Activated naive CD8-positive, alpha-beta T cell treated with anti-CD3 and anti-CD28 coated beads, Interleukin-2, amount 50 U/mL, for 16 hours (primary cell): ENCODE data around the gene PALD1.

Experiments
- DNase-seq: peaks from one replicate; pipeline ENCODE4 v3.0.0-alpha.2; 2020; ENCODE audit warnings: low read depth, low spot score

The PALD1 gene

DNA sequence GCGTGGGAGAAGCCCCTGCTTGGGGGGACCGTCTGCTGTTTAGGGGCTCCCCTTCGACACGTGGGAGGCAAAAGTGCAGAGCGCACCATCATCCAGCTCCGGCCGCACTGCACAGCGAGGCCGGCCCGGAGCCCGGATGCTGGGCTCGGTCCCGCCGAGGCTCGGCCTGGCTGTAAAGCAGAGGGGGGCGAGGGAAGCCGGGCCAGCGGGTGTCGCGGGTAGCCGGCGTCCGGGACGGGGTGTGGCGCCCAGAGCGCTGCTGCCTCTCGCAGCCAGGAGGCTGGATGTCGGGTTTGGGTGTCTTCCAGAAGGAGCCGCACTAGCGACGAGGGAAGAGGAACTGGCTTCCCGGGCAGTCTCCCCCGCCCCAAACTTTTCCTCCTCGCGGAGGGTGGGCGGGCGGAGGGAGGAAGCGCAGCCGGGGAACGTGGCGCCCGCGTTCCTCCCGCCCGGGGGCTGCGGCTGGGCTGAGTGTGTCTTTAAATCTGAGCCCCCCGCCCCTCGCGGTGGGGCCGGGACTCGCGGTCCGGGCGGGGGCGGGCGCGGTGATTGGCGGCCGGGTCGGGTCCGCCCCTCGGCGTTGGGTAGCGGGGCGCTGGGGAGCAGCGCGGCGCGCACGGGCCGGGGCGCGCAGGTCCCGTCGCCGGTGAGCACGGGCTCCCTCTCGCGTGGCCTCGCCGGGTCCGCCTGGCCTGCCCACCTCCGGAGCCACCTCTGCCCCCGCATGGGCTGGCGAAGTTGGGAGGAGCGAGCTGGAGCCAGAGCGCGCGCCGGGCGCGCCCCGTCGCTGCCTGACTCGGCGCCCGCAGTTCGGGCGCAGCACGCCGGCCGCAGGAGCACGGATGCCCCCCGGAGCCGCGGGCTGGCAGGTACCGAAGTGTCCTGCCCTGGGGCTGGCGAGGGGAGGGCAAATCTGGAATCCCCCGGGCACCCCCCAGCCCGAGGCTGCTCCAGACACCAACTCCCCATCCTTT lies at the start of gene PALD1:
Gene PALD1, plus strand, starts transcription at position 577 of the 974 bp plus-strand sequence. CDS start 47,185 bp downstream, outside the sequence.
- no peak for DNase-seq

DNA sequence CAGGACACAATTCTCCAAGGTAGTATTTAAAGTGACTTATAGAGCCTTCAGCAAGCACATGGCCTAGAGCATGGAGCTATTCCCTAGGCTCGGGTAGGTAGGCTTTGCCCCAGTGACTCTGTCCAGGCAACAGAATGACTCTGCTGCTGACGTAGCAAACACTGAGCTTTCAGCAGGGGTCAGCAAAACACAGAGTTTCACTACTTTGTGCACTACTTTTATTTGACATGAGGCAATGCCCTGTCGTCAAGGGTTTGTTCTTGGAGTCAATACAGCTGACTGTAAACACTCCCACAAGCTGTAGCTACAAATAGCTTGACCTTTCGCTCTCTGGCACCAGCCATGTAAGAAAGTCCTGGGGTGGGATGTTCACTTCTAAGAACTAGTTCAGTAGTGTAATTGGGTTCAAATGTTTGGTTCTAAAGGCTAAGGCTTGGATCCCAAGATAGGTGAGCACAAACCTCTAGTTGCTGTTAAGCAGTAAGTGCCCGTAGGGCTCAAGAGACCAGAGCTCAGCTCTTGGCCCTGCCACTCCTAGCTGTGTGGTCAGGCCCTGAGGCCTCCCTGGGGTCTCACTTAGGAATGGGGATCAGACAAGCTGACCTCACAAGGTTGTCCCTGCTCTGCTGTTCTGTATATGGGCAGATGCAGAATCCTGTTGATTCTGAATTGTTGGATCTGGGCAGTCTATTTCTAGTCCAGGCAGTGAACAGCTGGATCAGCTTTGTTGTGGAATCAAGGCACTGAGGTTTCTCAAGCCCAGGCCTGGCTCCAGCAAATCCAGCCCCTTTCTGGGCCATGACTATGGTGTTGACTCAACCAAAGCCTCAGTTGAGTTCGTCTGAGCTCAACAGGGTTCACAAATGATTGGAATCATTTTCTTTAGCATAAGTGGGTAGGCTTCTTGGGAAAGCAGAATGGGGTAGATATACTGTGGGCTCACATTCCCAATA lies 47.8 kb upstream of the PALD1 start:
- no peak for DNase-seq

DNA sequence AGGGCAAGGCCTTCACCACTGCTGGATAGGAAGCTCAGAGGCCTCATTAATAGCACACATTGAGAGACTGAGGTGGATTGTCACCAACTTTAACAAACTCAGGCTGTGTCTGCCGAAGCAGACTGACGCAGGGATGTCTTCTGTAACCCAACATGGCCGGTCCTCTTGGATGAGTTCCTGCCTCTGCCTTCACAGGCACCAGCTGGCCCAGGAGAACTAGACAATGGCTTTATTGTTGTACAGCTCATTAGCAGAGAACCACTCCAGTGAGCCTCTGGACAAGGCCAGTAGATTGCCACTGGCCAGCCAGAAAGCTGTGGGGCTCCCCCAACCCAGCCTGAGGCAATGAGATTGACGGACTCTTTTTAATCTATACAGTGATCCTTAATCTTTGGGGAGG lies 46.5 kb upstream of the PALD1 start:
- no peak for DNase-seq

DNA sequence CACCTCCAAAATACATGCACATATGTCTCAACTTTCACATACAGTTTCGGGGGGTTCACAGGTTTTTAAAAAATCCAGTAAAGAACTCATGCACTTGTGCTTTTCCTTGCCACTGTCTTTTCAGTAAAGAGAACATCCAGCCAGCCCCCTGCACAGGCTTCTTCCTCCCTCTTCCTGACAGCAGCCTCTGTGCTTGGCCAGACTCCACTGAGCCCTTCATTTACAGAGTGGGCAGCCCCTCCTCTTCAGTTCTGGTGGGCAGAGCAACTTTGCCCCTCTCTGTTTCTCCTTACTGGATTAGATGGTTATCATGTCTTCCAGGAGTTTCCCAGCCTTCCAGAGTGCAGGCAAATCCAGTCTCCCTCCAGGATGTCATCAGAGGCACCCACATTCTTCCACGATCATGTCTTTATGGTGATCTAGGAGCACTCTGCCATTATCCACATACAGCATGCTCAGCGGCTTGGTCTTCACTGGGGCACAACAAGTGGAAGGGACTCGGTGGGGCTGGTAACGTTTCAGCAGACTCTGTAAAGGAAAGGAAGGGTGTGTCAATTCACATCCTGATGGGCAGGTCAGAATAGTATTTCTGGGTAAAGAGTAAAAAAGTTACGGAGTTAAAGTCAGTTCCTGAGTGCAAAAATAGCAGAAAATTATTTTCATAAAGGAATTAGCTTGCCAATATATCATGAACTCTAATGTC lies 45.9 kb upstream of the PALD1 start:
- no peak for DNase-seq

DNA sequence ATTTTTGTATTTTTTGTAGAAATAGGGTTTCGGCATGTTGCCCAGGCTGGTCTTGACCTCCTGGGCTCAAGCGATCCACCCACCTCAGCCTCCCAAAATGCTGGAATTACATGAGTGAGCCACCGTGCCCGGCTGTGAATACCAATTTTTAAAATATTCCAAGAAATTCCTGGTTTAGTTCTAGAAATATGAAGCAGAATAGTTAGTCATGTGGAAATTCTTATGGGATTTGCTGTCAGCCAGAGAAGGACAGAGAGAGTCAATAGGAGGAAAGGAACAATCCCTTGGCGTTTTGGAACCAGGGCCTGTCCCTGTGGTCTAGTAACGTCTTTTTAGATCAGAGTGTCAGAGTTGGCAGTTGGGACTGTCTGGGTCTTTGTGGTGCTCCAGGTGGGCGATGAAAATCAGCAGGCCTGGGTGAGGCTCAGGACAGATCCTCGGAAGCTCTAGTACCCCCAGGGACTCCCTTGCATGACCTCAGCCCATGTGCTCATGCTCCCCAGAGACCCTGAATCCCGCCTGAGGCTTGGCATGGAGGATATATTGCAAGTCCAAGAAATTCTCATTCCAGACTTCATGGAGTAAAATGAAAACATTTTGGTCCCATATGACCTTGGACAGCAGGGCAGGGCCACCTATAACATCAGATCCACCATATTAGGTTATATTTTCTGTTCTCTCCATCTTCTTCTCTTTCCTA lies 44.8 kb upstream of the PALD1 start:
- no peak for DNase-seq

DNA sequence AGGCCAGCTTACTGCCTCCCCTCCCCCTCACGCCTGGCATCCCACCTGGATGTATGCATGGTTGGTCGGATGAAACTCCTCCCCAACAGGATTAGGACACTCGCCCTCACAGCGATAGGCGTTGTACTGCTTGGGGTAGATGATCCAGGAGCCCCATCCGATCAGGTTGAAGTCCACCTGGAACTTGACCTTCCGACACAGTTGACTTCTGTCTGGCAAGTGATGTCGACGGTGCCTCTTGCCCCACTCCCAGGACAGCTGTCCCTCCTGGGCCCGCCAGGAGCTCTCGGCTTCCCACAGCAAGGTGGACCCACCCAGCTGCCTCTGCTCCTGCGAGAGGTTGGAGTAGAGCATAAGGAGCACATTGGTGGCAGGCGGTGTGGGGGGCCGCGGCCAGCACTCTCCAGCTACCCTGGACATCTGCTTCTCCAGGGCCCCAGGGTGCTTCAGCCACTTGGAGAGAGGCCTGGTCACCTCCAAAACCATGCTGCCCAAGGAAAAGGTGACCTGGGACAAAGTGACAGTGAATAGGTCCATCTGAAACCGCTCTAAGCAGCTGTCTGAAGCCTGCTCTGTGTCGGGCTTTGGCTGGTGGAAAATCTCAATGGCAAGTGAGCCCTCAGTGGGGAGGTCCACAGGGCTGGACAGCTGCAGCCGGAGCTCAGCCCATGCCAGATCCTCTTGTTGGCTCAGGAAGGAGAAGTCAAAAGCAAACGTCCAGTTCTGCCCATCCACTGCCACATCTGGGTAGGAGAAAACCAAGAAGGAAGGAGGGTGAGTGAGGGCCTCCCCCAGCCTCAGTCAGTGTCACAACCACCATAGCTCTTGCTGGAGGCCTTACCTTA lies 43.1 kb upstream of the PALD1 start:
- DNase-seq: no peak

DNA sequence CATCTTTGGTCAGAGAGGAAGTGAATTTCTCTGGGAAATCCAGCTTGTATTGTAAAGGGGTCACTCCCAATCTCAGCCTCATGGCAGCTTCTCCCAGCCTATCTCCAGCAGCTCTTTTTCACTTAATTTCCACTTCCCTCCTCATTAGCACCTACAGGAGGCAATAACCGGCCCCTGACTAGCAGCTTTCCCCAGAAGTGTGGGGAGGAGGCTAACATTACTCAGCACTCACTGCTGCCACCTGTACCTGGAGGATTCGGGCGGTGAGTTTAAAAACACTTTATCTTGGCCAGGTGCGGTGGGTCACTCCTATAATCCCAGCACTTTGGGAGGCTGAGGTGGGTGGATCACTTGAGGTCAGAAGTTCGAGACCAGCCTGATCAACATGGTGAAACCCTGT lies 40.8 kb upstream of the PALD1 start:
- DNase-seq: no peak

DNA sequence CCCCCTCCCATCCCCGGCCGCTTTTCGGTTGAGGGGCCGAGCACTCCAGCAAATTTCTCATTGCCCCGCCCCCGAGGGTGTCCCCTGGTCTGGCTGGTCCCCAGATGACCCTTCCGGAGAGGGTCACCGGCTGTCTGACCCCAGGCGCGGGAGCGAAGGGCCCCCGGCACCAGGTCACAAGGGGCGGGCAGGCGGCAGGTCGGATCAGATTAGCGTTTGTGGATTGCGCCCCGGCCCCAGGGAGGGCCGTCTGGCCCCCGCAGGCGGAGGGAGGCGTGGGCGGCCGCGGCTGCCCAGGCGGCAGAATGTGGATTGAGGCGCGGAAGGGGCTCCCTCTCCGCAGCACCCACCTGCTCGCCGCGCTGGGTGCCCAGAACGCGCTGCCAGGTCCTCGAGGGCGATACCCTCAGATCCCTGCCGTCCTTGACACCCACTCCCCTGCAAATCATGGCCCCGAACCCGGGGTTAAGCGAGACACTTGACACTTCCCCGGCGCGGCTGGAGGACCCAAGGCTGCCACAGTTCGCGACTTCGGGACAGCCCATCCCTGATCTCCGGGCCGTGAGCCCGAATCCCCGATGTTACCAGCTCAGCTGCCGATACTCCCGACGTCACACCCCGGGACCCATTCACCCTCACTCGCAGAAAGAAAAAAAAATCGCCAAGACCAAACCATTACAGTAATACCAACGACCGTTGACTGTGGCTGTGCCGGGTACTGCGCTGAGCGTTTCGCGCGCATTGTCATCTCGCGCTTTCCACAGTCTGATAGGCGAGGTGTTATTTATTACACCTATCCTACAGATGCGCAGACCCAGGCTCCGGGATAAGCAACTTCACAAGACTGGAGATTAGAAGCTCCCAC lies 38.0 kb upstream of the PALD1 start:
- no peak for DNase-seq

DNA sequence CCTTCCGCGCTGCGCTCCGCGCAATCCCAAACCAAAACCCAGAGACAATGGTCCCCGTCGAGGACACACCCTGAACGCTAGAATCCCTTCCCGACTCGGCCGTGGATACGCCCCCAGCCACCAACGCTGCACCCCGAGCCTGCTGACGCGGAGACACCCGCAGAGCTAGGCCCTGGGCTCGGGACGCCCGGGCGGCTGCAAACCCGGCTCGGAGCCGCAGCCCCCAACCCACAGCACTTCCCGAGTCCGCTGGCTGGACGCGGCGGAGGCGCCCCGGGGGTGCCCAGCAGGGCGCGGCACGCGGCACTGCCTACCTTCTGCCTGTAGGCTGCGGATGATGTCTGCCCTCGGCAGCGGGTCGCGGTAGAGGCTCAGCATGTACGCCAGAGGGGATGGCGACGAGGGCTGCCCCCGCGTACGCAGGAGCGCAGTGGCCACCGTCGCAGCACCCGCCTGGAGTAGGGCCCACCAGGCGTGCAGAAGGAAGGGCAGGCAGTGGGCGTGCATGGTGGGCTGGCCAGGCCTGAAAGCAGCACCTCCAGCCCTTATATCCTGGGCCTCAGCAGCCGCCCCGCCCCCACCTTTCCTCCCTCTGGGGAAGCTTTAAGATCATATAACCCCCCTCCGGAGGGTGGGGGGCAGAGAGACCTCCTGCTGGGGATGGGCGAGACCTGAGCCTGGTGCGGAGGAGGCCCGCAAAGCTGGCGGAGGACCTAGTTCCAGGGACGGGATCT lies 37.2 kb upstream of the PALD1 start, which contains the start of gene NODAL:
Gene NODAL, minus strand, starts transcription at position 521 of the 734 bp plus-strand sequence. Its CDS starts 14 bp downstream, at position 507.
- no peak for DNase-seq

DNA sequence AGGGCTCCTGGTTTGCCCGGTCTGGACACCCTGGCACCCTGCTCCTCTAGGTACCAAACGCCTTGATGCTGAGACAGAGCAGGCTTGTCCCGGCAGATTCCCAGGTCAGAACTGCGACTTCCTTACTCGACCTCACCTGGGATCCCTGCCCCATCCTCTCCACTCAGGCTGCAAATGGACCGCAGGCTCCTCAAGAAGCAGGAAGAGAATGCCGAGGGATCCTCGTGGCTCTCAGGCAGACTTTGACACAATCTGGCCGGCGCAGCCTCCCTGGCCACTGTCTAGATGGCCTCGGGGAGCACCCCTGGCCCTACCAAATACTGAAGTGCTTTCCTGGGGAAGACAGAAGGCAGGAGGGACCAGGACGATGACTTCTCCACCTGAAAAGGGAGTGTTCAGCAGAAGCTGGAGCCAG lies 36.7 kb upstream of the PALD1 start:
- DNase-seq: no peak

DNA sequence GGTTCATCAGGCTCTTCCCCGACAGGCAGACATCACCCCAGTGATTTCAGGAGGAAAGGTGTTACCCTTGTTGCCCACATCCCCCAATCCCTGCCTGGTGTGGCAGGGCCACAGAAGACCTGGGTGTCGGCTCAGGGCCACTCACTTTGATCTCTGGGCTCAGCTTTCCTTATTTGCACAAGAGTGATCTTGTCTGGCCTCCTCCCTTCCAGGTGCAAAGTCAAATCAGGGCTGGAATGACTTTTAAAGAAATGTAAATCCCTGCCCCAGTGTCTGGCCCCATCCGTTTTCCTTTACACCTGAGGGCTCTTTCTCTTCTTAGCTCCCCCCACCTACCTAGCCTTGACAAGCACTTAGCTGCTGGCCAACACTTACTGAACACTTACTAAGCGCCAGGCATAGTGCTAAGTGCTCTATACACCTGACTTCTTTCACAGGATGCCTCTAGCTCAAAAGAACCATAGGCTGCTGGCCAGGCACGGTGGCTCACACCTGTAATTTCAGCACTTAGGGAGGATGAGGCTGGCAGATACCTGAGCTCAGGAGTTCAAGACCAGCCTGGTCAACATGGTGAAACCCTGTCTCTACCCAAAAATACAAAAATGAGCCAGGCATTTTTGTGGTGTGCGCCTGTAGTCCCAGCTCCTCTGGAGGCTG lies 36.1 kb upstream of the PALD1 start:
- DNase-seq: no peak

DNA sequence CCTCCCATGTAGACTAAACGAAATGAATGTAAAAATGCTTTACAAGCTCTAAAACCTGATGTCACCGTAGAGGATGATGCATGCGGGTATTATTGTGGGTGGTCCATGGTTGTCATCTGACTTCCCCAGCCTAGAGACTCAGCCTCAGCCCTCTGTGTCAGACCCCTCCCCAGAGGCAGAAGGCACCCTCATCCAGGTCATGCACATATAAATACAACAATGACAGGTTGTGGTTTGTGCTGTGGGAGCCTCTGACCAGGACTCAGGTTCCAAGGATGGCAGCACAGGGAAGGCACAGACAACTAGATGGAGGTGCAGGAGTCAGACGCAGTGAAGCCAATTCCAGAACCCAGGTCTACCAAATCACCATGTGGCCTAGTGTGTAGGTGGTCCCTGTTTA lies 33.8 kb upstream of the PALD1 start:
- DNase-seq: no peak

DNA sequence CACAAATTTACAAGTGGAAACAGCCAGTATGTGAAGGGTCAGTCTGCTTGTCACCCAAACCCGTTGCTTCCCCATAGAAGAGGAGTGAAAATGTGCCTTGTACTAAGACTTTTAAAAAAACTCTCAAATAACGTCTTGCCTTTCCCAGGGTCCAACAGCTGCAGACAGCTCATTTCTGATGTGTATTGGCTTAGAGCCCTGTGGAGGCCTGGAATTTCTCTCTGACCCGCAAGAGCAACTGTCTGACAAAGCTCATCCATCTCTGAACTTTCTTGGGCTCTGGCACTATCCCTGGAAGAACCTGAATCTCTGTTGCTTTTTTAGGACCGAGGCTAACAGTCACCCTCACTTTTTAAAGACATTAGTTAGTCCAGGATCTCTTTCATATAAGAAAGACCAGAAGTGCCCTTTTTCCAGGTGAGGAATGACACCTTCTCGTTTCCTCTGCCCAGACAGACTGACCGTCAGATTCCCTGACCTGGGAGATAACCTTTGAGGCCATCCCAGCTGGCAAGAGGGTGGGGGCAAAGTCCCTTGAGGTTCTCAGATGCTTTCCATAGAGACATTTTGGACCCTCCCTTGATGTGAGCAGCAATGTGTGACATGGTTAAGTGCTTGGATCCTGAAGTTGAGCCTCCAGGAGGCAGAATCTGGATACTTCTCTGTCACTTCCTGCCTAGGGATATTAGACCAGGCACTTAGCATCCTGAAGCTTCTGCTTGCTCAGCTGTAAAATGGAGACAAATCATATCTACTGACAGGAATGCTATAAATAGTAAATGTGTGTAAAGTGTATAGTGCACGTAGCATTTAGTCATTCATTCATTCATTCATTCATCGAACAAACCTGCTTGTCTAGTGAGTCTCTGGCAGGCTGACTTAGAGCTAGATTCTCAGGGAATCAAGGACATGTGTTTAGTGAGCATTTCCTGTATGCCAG lies 32.6 kb upstream of the PALD1 start:
- no peak for DNase-seq

DNA sequence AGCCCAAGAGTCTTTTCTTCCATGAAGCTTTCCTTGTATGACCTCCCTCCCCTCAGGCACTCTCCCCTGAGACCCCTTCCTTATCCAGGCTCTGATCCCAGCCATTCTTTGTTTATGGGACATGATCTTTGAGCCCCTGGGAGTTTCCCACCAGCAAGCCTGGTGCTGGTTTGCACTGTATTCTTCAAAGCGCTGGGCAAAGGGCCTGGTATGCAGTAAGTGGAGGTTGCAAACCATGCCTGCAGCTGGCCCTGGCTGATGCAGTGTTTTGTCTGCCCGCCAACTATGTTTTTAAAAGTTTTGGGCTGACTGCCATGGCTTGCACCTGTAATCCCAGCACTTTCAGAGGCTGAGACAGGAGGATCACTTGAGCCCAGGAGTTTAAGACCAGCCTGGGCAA lies 30.3 kb upstream of the PALD1 start:
- no peak for DNase-seq

DNA sequence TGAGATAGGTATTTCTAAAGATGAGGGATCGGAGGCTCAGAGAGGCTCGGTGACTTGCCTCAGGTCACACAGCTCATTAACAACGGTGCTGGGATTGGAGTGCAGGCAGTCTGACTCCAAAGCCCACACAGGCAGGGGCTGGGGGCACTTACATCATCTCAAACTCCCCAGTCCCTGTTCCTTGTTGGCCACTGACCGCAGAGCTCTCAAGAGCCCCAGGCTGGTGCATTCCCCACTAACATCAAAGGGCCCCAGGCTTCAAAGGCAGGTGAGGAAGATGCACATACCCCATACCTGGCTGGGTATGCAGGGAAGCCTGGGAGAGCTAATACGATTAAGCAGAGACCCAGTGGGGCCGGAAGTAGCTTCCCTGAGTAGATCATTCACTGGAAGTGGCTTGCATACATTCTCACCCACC lies 23.3 kb upstream of the PALD1 start:
- DNase-seq: no peak

DNA sequence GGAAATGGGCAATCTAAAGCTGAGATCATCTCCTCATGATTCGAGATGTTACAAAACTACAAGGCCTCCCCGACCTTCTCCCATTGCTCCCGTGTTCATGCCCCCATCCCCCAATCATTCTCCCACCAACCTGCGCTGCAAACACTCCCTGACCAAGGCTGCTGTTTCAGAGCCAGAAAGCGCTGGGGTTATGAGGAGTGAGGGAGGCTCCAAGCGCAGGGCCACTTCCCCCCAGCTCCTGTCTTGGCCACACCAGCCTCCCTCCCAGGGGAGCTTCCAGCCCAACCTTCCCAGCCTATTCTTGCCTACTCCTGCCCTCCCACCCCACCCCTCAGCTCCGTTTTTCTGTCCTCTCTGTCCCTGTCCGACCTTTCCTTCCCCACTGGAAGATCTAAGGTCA lies 22.4 kb upstream of the PALD1 start:
- no peak for DNase-seq
